Fibroblast of the conjunctiva (primary cell): ENCODE data around the gene MVB12B.

Experiments
- DNase-seq: peaks from one replicate; pipeline ENCODE4 v3.0.0-alpha.2; 2010; ENCODE audit warnings: low read depth

Gene MVB12B

GRCh38 chr9:126506361-126507317 is 180.0 kb downstream of the MVB12B start:
- DNase-seq = no peak

DNA sequence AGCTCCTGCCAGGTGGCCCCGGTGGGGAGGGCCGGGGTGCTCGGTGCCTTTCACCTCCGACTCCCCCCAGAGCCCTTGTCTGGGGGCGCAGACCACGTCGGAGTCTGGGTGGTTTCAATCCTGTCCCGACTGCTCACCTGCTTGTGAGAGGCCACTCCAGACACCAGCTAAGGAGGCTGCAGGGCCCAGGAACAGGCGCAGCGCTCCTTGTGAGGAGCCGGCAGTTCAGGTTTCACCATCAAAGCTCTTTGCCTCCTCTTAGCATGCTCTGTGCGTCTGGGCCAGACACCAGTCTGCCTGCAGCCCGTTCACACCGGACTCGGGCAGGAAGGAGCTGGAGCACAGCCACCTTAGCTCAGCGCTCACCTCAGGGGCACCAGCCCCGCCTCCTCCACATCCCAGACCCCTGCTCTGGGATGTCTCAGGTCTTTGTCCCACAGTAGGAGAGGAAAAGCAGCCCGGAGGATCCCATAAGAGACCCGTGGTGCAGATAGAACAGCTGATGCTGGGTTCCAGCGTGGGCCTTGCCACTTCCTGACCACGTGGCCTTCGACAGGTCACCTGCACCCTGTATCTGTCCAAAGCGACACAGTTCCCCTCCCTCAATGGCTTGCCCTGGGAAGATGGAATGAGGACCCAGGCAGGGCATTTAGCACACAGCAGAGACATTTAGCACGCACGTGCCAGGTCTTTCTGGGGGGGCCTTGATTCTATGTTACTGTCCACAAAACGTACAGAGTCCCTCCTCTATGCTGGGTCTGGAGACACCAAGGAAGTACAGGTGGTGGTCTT is 180.9 kb downstream of the MVB12B start:
- DNase-seq = no peak

GRCh38 chr9:126508171-126508591 is 181.6 kb downstream of the MVB12B start:
- no peak for DNase-seq

DNA sequence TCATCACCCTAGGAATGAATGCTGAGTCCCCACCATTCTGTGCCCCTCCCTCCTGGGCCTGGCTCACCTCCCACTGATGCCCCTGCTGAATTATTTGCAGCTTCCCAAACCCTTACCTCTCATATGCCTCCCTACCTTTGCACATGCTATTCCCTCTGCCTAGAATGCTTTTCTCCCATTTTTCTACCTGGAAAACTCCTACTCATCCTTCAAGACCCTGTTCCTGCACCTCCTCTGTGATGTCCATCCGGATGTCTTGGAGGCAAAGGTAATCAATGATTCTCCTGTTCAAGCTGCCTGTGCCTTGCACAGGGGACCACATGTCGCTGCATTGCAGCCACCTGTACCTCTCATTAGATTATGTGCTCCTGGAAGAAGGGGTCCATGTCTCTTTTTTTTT is 182.3 kb downstream of the MVB12B start:
- DNase-seq = no peak

DNA sequence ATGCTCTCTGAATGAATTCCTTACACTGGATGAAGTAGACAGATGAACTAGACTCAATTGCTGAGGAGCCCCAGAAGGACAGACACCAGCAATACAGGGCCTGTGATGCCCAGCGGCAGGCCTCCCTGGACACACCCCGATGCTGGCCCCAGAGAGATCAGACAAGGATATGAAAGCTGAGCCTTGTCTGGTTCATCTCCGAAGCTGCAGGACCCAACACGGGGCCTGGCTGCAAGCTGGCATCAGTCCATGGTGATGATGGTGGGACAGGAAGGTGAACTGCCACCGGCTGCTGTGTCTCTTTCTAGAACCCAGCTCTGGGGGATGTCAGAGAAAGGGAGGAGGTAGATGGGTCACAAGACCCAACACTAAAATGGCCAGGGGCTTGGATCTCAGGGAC is 183.1 kb downstream of the MVB12B start:
- DNase-seq = no peak

- no peak for DNase-seq
These were observed 183.9 kb downstream of the MVB12B start for GRCh38 chr9:126510564-126510963.

GRCh38 chr9:126511411-126511810 is 184.8 kb downstream of the MVB12B start:
- no peak for DNase-seq

DNA sequence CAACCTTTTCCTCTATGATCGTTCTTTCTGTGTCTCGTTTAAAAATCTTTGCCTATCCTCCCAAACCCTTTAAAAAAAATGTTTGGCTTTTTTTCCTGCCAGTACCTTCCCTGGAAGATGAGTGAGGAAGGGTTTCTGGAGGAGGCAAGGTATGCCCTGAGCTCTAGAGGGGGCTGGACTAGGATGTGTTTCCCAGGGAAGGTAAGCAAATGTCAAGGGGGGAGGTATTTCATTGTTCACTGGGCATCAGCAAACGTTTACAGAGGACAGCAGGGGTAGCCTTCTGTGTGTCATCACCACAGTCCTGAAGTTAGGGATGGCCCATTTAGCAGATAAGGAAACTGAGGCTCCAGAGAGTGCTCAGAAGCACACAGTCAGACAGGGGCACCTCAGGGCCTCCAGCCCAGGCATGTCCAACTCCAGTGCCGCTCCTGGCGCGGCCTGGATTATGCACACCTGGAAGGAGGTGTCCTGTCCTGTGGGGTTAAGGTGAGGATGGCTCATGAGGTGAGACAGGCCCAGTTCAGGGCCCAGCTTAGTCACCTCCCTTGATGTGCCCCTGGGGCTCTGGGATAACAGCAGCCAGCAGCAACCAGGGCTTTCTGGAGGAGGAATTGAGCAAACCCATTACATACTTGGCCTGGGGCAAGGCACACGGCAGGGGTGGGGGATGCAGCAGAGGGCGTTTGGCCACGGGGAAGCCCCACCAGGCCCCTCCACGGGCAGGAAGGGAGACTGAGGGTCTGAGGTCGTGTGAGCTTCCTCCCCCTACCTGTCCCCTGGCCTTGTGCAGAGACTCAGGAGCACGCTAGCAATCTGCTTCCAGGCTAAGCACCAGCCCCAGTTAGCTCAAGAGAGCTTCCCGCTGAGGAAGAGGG is 186.8 kb downstream of the MVB12B start:
- no peak for DNase-seq

DNA sequence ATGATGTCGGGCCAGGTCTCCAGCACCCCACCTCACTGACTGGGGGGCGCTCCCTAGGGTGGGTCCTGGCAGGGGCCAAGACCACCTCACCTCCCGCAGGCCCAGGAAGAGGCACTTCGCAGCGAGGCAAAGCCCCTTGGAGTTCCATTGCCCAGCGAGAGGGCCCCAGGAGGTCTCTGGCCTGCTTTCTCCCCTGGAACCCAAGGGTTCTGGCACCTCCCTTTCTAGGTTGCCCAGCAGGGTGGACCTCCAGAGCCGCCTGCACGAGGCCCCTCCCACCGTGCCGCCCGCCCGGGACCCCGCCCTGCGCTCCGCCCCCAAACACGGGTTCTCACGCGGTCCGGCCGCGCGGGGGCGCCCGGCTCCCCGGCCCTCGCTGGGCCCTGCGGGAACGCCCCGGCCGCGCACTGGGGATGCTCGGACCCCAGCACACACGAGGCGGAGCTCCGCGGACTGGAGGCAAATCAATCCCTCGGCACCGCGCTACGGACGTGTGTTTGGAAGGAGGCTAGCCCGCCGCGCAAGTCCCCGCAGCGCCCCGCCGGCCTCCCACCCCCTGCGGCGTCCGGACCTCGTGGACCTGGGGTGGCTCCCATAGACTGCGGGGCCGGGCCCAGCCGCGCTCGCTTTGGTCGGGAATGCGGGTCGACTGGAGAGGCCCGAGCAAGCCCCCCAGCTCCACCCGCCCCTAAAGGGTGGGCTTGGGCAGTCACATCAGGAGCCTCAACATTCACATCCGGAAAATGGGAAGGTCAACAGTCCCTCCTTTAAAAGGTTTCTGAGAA is 187.6 kb downstream of the MVB12B start:
- peak; percentile 29 for DNase-seq

DNA sequence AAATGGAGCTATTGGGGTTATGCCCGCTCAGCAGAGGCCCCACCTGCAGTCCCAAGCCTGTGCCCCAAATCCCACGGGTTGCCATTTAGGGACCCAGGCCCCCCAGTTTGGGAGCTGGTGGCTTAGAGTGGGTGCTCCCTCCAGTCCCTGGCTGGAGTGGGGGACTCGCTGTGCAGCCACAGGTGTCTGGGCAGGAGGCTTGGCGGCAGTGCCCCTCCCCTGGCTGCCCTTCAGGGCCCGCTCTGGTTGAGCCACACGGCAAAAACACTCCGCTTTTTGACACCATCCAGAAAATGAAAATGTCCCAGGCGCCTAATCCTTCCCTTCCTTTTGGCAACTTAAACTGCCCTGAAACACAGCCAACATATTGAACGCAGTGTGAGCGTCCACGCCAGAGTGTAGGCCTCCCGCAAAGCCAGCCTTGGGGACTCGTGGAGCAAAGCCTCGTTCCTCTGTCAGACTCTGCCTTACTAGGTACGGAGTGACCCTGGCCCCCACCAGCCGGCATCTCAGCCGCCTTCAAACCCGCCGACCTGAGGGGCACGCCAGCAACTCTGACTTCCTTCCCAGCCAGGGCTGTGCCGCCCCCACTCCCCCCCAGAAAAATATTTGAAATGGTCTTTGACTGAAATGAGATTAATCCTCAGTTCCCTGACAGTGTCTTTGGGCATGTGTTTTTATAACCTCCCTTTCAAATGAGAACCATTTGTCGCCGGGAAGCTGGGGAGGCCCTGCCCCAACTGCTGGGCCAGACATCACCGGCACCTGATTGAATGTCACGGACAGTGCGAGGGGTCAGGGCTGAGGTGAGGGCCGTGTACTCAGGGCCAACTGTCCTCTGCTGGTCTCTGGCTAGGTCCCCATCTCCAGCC is 188.6 kb downstream of the MVB12B start:
- DNase-seq = no peak

DNA sequence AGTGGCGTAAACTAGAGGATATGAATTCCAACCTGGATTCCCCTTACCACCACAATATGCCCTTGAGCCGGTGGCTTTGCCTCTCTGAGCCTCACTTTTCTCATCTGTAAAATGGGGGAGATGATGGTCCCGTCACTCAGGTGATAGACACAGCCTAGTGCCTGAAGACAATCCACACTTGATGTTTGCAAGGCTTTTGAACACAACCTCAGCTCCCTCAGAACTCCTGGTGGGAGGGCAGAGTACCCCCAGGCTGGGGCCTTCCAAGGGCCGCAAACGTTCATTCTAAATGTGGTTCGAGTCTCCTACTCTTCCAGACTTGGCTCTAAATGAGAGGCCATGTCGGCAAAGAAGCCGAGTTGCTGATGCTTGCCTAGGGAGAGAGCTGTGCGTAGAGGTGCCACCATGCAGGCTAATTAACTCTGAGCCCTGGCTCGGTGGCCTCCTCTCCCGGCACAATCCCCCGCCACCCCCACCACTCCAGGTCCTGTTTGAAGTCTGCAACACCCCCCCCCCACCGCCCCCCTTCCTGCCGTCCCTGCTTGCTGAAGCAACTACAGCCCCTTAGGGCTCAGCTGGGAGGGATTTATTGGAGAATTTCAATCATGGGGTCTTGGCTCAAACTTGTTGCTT is 189.4 kb downstream of the MVB12B start:
- no peak for DNase-seq

GRCh38 chr9:126516561-126516935 is 189.9 kb downstream of the MVB12B start:
- DNase-seq = no peak

GRCh38 chr9:126516936-126517832 is 190.6 kb downstream of the MVB12B start:
- DNase-seq = peak; percentile 74

DNA sequence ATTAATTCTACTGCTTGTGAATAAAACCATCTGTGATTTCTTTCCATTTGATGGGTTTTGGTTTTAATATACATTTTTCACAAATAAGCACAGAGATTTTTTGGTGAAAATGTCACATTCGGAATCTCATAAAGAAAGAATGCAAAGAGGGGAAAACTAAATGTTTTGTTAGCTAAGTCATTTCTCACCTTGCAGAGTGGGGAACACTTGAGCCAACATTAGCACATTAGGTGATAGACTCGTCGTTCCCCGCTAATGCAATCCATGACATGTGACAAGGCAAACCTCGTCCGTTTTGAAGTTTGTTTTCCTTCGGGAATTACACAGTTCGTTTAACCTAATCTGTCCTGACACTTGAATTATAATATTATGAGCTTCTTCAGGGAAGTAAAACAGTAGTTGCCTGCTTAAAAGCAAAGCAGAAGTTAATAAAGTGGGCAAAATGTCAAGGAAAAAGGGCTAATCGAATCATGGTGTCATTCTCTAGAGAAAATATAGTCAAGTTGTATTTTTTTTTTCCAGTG is 191.3 kb downstream of the MVB12B start:
- DNase-seq = no peak

GRCh38 chr9:126518763-126519162 is 192.1 kb downstream of the MVB12B start:
- DNase-seq = no peak

DNA sequence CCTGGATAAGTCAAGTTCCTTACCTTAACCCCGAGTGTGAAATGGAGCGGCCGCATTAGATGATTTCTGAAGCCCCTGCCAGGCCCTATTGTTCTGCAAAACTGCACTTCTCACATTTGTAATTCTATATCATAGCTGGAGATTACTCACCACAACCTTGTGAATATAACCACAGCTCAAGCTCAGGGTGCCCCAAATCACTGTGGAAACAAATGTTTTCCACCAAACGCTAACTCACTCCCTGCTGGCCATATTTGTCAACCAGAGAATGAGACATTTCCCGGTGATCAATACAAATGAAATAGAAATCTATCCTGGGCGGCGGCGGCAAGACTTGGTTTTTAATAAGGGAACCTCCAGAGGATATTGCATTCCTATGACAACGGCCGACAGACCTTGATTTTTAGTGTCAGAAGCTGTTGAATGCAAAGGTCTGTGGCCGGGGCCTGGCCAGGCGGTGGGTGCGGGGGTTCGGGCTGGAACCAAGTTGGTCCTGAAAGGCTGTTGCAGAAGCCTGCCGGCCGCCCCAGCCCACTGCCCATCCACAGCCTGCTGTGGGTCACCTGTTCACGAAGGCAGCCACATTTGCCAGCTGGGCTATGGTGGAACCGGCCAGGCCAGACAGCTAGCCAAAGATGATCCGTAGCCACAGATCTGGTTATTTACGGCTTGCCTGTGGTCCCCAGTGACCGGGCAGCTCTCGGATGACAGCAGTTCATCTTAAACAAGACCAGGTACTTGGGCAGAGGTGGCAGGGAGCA is 193.2 kb downstream of the MVB12B start:
- no peak for DNase-seq

DNA sequence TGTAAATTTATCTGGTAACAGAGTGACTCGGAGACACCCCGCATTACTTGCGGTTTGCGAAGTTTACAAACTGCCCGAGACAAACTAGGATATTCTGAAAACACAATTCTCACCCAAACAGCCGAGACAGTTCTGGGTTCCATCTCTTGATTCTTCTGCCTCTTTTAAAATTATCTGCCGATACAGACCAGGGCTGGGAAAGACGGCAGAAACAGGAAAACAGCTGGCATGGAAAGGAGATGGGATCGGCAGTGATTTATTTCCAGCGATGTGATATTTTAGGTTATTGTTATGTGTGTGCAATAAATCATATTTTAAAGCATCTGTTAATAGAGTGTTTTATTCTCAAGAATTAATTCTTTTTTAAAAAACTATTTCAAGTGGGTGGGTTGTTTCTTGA is 193.8 kb downstream of the MVB12B start:
- DNase-seq = no peak

GRCh38 chr9:126521089-126521488 is 194.5 kb downstream of the MVB12B start:
- no peak for DNase-seq
